Smooth muscle cell (in vitro differentiated cells): ENCODE measurements around the gene DOK6. TPM values are rescaled to one million over a fixed set of nuclear protein-coding genes. Genes with fewer than 3 reads are reported as not detected.

Source experiments
- DNase-seq: peaks from one replicate; lab custom pipeline; 2025; ENCODE audit not compliant: unreplicated experiment; lab: John Stamatoyannopoulos, UW
- H2AFZ ChIP-seq: fragments of 200-600 bp; sonication (generic); 2 replicates; pipeline ENCODE4 v1.6.0; 2016; ENCODE audit warnings: antibody characterized with exemption, low read depth, mild to moderate bottlenecking
- H3F3A ChIP-seq: fragments of 200-600 bp; sonication (generic); 2 replicates; pipeline ENCODE4 v1.6.0; 2017; ENCODE audit warnings: antibody characterized with exemption, low read depth
- H3K27ac ChIP-seq: fragments of 200-600 bp; sonication (generic); 2 replicates; pipeline ENCODE4 v1.5.1; 2016; ENCODE audit warnings: low read depth, mild to moderate bottlenecking
- H3K27me3 ChIP-seq: fragments of 200-600 bp; sonication (generic); 2 replicates; pipeline ENCODE4 v1.6.1; 2016; ENCODE audit warnings: low read depth, mild to moderate bottlenecking
- H3K36me3 ChIP-seq: fragments of 200-600 bp; sonication (generic); 2 replicates; pipeline ENCODE4 v1.5.1; 2016; ENCODE audit warnings: low read depth
- H3K4me1 ChIP-seq: fragments of 200-600 bp; sonication (generic); 2 replicates; pipeline ENCODE4 v1.5.1; 2016; ENCODE audit warnings: low read depth
- H3K4me2 ChIP-seq: fragments of 200-600 bp; sonication (generic); 2 replicates; pipeline ENCODE4 v1.6.0; 2016; ENCODE audit warnings: mild to moderate bottlenecking
- H3K4me3 ChIP-seq: fragments of 200-600 bp; sonication (generic); 2 replicates; pipeline ENCODE4 v1.5.1; 2016; ENCODE audit warnings: mild to moderate bottlenecking
- H3K79me2 ChIP-seq: fragments of 200-600 bp; sonication (generic); 2 replicates; pipeline ENCODE4 v1.6.0; 2016; ENCODE audit warnings: low read depth, mild to moderate bottlenecking
- H3K9ac ChIP-seq: fragments of 200-600 bp; sonication (generic); 2 replicates; pipeline ENCODE4 v1.6.0; 2016; ENCODE audit warnings: low read depth
- H3K9me3 ChIP-seq: fragments of 200-600 bp; sonication (generic); replicated peaks from 2 replicates; pipeline ENCODE4 v1.5.1; 2016; ENCODE audit warnings: low read depth
- H4K20me1 ChIP-seq: fragments of 200-600 bp; sonication (generic); 2 replicates; pipeline ENCODE4 v1.6.0; 2016; ENCODE audit warnings: low read depth
- CTCF ChIP-seq: fragments of 200-600 bp; sonication (generic); IDR thresholded peaks from 2 replicates; pipeline ENCODE4 v1.5.1; 2017; ENCODE audit warnings: borderline replicate concordance, mild to moderate bottlenecking, antibody characterized with exemption; ENCODE audit not compliant: insufficient read depth, poor library complexity, severe bottlenecking
- WGBS: methylation state at CpG from one replicate; pipeline ENCODE4 v1.1.7; 2016; ENCODE audit warnings: low lambda C conversion rate; 5-methylcytosine and 5-hydroxymethylcytosine counted together
- polyA plus RNA-seq: library from polyadenylated mRNA; unstranded; fragments of >200 nt; fragmentation: Nextera tagmentation; extraction: Ambion mirVana; gene quantifications from 2 replicates; pipeline ENCODE4 v1.2.1, GENCODE V29; 2016
- total RNA-seq: library from RNA; depleted of rRNA; stranded (reverse); fragments of >200 nt; gene quantifications from 2 replicates; pipeline ENCODE4 v1.2.3, GENCODE V29; 2014

Gene DOK6
- total and polyA plus RNA-seq, 2 experiments from 2014 or later: 7.2 to 21.4 TPM

- no peak for TF ChIP-seq CTCF
- no peak overlapping the region for H3K4me3 ChIP-seq
These were observed 316.9 kb downstream of the DOK6 start for GRCh38 chr18:69717586-69717985.

GRCh38 chr18:69718912-69719547, 318.3 kb downstream of the DOK6 start:
- Histone ChIP-seq H3K79me2 (no peaks in the 10 kb centered on the region), H3K27me3 (no peaks in the 10 kb centered on the region), H3K4me1 (no peaks in the 10 kb centered on the region), H3K9me3 (peaks cover 7% of the 10 kb centered on the region), H3K4me3 (no peak overlapping the region), H3K4me2 (no peak overlapping the region), H3F3A (no peaks in the 10 kb centered on the region), H3K36me3 (no peaks in the 10 kb centered on the region), H3K9ac (no peak overlapping the region), H2AFZ (no peak overlapping the region), H3K27ac (no peak overlapping the region), H4K20me1 (no peaks in the 10 kb centered on the region)
- no peak for TF ChIP-seq CTCF
- no peak for DNase-seq
- WGBS: 94% methylated on average over 1 of the region's 1 CpG

More at GRCh38 chr18:69717586-69717985, 316.9 kb downstream of the DOK6 start:
- Histone ChIP-seq H4K20me1 (no peaks in the 10 kb centered on the region), H3K4me2 (no peak overlapping the region), H3K79me2 (no peaks in the 10 kb centered on the region), H3K36me3 (no peaks in the 10 kb centered on the region), H3K27ac (no peak overlapping the region), H3K27me3 (no peaks in the 10 kb centered on the region), H2AFZ (no peak overlapping the region), H3K9ac (no peak overlapping the region), H3K4me1 (no peaks in the 10 kb centered on the region), H3F3A (no peaks in the 10 kb centered on the region), H3K9me3 (peaks cover 7% of the 10 kb centered on the region)
- DNase-seq: no peak
- 89% methylated on average over 2 of the region's 2 CpGs for WGBS

GRCh38 chr18:69720422-69720821, 319.7 kb downstream of the DOK6 start:
- Histone ChIP-seq H3K4me1 (no peaks in the 10 kb centered on the region), H2AFZ (no peak overlapping the region), H3F3A (no peaks in the 10 kb centered on the region), H3K36me3 (no peaks in the 10 kb centered on the region), H3K4me2 (no peak overlapping the region), H3K9me3 (peaks cover 7% of the 10 kb centered on the region), H3K27ac (no peak overlapping the region), H3K27me3 (no peaks in the 10 kb centered on the region), H4K20me1 (no peaks in the 10 kb centered on the region), H3K79me2 (no peaks in the 10 kb centered on the region), H3K9ac (no peak overlapping the region), H3K4me3 (no peak overlapping the region)
- no peak for DNase-seq
- WGBS: 93% methylated on average over 4 of the region's 4 CpGs
- no peak for TF ChIP-seq CTCF

GRCh38 chr18:69723434-69723833, 322.7 kb downstream of the DOK6 start:
- H3F3A ChIP-seq: no peaks in the 10 kb centered on the region
- no peak overlapping the region for H3K4me2 ChIP-seq
- H3K4me1 ChIP-seq: no peaks in the 10 kb centered on the region
- no peaks in the 10 kb centered on the region for H3K27me3 ChIP-seq
- H3K9me3 ChIP-seq: peaks cover 3% of the 10 kb centered on the region
- 89% methylated on average over 3 of the region's 3 CpGs for WGBS
- DNase-seq: no peak
- H3K36me3 ChIP-seq: no peaks in the 10 kb centered on the region
- no peak overlapping the region for H3K4me3 ChIP-seq
- H3K9ac ChIP-seq: no peak overlapping the region
- no peaks in the 10 kb centered on the region for H4K20me1 ChIP-seq
- no peaks in the 10 kb centered on the region for H3K79me2 ChIP-seq
- no peak overlapping the region for H3K27ac ChIP-seq
- no peak for TF ChIP-seq CTCF
- no peak overlapping the region for H2AFZ ChIP-seq
